Loucy (cell line): ENCODE measurements around the gene WNK2.

Experiments used
- CTCF ChIP-seq: fragments of 200-600 bp; sonication (generic); conservative IDR thresholded peaks from 2 replicates; pipeline ENCODE4 v1.5.1; 2014; ENCODE audit warnings: mild to moderate bottlenecking, antibody characterized with exemption, low read length
- EZH2phosphoT487 ChIP-seq: fragments of 200-600 bp; IDR thresholded peaks from 2 replicates; pipeline ENCODE4 v1.6.1; 2018; ENCODE audit warnings: antibody characterized with exemption, mild to moderate bottlenecking, moderate library complexity, borderline replicate concordance

- TF ChIP-seq CTCF (no peak), EZH2phosphoT487 (no peak)
Measured at GRCh38 chr9:93172666-93173364, 11.1 kb upstream of the WNK2 start.
